Neural progenitor cell (in vitro differentiated cells): ENCODE results near the gene MYO1D. TPM values are rescaled to one million over a fixed set of nuclear protein-coding genes. Genes with fewer than 3 reads are reported as not detected.

ENCODE experiments used
- DNase-seq: peaks from one replicate; pipeline ENCODE4 v3.0.0-alpha.2; 2016; ENCODE audit warnings: low spot score
- H2AFZ ChIP-seq: fragments of 200-600 bp; sonication (generic); replicated peaks from 2 replicates; pipeline ENCODE4 v1.6.1; 2016; ENCODE audit warnings: antibody characterized with exemption
- H3F3A ChIP-seq: fragments of 200-600 bp; sonication (generic); 2 replicates; pipeline ENCODE4 v1.6.1; 2016; ENCODE audit warnings: antibody characterized with exemption, low read depth
- H3K27ac ChIP-seq: fragments of 200-600 bp; sonication (generic); 2 replicates; pipeline ENCODE4 v1.5.1; 2016; ENCODE audit warnings: mild to moderate bottlenecking
- H3K27me3 ChIP-seq: fragments of 200-600 bp; sonication (generic); 2 replicates; pipeline ENCODE4 v1.6.1; 2016; ENCODE audit warnings: mild to moderate bottlenecking, moderate library complexity
- H3K36me3 ChIP-seq: fragments of 200-600 bp; sonication (generic); 2 replicates; pipeline ENCODE4 v1.5.1; 2016
- H3K4me1 ChIP-seq: fragments of 200-600 bp; sonication (generic); 2 replicates; pipeline ENCODE4 v1.6.1; 2016; ENCODE audit warnings: mixed run types
- H3K4me2 ChIP-seq: fragments of 200-600 bp; sonication (generic); 2 replicates; pipeline ENCODE4 v1.6.1; 2016
- H3K4me3 ChIP-seq: fragments of 200-600 bp; sonication (generic); 2 replicates; pipeline ENCODE4 v1.5.1; 2016
- H3K79me2 ChIP-seq: fragments of 200-600 bp; sonication (generic); 2 replicates; pipeline ENCODE4 v1.6.1; 2016; ENCODE audit warnings: low read depth
- H3K9ac ChIP-seq: fragments of 200-600 bp; sonication (generic); 2 replicates; pipeline ENCODE4 v1.6.1; 2016
- H3K9me3 ChIP-seq: fragments of 200-600 bp; sonication (generic); 2 replicates; pipeline ENCODE4 v1.5.1; 2016; ENCODE audit warnings: low read depth
- H4K20me1 ChIP-seq: fragments of 200-600 bp; sonication (generic); 2 replicates; pipeline ENCODE4 v1.6.1; 2016; ENCODE audit warnings: low read depth
- H3K27ac Mint-ChIP-seq: 3 replicates; pipeline ENCODE4 v1.8.0; 2021; ENCODE audit warnings: mixed read lengths
- H3K27me3 Mint-ChIP-seq: 2 replicates; pipeline ENCODE4 v1.8.0; 2022; ENCODE audit warnings: low read depth, mild to moderate bottlenecking, inconsistent platforms, moderate library complexity, mixed read lengths; ENCODE audit not compliant: insufficient read depth
- H3K36me3 Mint-ChIP-seq: 3 replicates; pipeline ENCODE4 v1.8.0; 2021; ENCODE audit warnings: mixed read lengths
- H3K4me1 Mint-ChIP-seq: 3 replicates; pipeline ENCODE4 v1.8.0; 2021; ENCODE audit warnings: mixed read lengths
- H3K4me3 Mint-ChIP-seq: 3 replicates; pipeline ENCODE4 v1.8.0; 2021; ENCODE audit warnings: mild to moderate bottlenecking, moderate library complexity, mixed read lengths
- H3K9me3 Mint-ChIP-seq: 3 replicates; pipeline ENCODE4 v1.8.0; 2020; ENCODE audit warnings: mixed read lengths
- EZH2 ChIP-seq: fragments of 200-600 bp; sonication (generic); IDR thresholded peaks from 2 replicates; pipeline ENCODE4 v1.6.1; 2017; ENCODE audit warnings: antibody characterized with exemption, mild to moderate bottlenecking, moderate library complexity
- EZH2phosphoT487 ChIP-seq: fragments of 200-600 bp; sonication (generic); IDR thresholded peaks from 2 replicates; pipeline ENCODE4 v1.6.1; 2017; ENCODE audit warnings: antibody characterized with exemption
- total RNA-seq: library from RNA; depleted of rRNA; stranded (reverse); fragments of >200 nt; gene quantifications from 2 replicates; pipeline ENCODE4 v1.2.3, GENCODE V29; 2015; ENCODE audit warnings: low replicate concordance
- TF ChIP-seq, protein P1 (sequence below): fragments of 200-600 bp; sonication (generic); IDR thresholded peaks from 2 replicates; pipeline ENCODE4 v1.5.1; 2017; ENCODE audit warnings: antibody characterized with exemption, mild to moderate bottlenecking

The MYO1D gene
- total RNA-seq, 1 donor from 2014 or later, result 6.2 TPM

DNA sequence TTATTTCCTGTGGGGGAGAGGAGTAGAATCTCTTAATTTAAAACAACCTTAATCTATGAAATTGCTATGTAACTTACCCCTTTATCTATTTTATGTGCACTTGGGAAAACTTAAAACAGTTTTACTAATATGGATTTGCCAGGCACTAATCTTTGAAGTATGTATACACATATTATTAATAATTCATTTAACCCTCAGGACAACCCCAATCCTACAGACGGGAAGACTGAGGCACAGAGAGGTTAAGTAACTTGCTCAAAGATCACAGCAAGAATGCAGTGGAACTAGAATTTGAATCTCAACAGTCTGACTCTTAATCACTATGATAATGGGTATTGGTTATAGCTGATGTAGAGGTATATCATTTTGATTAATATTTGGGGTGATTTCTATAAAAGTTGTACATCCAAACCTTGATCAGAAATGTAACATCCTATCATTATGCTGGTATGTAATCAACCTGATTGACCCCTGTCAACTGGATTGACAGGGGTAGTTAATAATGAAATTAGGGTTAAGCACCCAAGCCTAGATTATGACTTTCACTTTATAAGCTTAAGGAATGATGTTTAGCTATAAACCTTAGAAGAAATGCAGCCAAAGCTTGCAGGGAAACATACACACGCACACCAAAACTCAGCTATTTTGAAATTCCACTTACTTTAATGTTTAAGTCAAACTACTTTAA is 1.6 kb downstream of the MYO1D start:
- Histone ChIP-seq H3K79me2 (peaks cover 6% of the 10 kb centered on the region), H3K27me3 (peaks cover 35% of the 10 kb centered on the region), H3K9ac (no peak overlapping the region), H4K20me1 (peaks cover 9% of the 10 kb centered on the region), H3K4me2 (peak overlapping the region; percentile 88), H3K27ac (no peak overlapping the region), H3K4me1 (peaks cover 4% of the 10 kb centered on the region), H3F3A (peaks cover 7% of the 10 kb centered on the region), H3K36me3 (no peaks in the 10 kb centered on the region), H3K4me3 (peak overlapping the region; percentile 78), H2AFZ (no peak overlapping the region), H3K9me3 (no peaks in the 10 kb centered on the region)
- TF ChIP-seq EZH2phosphoT487 (no peak), EZH2 (no peak)
- TF ChIP-seq, protein P1, sequence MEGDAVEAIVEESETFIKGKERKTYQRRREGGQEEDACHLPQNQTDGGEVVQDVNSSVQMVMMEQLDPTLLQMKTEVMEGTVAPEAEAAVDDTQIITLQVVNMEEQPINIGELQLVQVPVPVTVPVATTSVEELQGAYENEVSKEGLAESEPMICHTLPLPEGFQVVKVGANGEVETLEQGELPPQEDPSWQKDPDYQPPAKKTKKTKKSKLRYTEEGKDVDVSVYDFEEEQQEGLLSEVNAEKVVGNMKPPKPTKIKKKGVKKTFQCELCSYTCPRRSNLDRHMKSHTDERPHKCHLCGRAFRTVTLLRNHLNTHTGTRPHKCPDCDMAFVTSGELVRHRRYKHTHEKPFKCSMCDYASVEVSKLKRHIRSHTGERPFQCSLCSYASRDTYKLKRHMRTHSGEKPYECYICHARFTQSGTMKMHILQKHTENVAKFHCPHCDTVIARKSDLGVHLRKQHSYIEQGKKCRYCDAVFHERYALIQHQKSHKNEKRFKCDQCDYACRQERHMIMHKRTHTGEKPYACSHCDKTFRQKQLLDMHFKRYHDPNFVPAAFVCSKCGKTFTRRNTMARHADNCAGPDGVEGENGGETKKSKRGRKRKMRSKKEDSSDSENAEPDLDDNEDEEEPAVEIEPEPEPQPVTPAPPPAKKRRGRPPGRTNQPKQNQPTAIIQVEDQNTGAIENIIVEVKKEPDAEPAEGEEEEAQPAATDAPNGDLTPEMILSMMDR, result no peak
- Mint-ChIP-seq H3K27ac (no peak overlapping the region), H3K4me3 (peak overlapping the region; percentile 88), H3K27me3 (peaks cover 5% of the 10 kb centered on the region), H3K36me3 (no peaks in the 10 kb centered on the region), H3K9me3 (no peaks in the 10 kb centered on the region), H3K4me1 (peaks cover 8% of the 10 kb centered on the region)
- no peak for DNase-seq

DNA sequence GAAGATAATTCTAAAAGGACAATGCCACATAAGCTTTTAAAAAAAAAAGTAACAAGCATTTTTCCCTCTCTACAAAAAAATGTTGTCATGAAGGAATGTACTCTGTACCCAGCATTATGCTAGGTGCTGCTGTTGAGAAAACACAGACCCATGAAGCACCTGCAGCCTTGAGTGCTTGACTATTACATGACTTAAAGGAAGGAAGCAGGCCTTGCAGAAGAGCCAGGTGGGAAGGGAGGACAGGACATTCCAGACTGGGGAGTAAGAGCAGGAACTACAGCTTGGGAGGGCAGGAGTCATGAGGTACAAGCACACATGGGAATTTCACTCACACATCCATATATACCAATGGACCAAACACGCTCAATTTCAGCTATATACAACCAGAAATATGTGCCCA is 3.8 kb downstream of the MYO1D start:
- H3K79me2 ChIP-seq, result peaks cover 6% of the 10 kb centered on the region
- no peak for DNase-seq
- H3K4me3 Mint-ChIP-seq, result no peak overlapping the region

DNA sequence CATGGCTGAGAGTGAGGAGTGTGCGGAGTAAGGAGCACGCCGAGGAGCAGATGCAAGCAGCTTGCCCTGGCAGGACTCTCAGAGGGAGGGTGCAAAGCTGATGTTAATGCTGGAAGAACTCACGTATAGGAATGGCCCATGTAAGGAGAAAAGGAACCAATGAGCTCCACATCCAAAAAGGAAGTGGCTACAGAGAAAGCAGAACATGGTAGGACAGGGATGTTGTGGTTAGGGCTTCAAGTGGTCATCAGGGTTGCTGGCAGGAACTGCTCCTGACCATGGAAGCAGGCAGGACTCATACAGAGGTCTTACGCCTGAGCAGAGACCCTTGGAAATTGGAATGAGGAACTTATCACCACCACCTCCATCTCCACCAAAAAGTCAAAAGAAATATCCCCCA is 5.2 kb downstream of the MYO1D start:
- Histone ChIP-seq H3K4me3 (no peak overlapping the region), H3K27ac (no peak overlapping the region), H3K27me3 (peaks cover 22% of the 10 kb centered on the region), H4K20me1 (peaks cover 9% of the 10 kb centered on the region), H3K9ac (no peak overlapping the region), H2AFZ (no peak overlapping the region), H3K9me3 (no peaks in the 10 kb centered on the region), H3K79me2 (peaks cover 6% of the 10 kb centered on the region), H3F3A (peaks cover 7% of the 10 kb centered on the region), H3K36me3 (no peaks in the 10 kb centered on the region), H3K4me1 (peaks cover 4% of the 10 kb centered on the region), H3K4me2 (no peak overlapping the region)
- Mint-ChIP-seq H3K4me1 (peaks cover 3% of the 10 kb centered on the region), H3K27ac (no peak overlapping the region), H3K9me3 (no peaks in the 10 kb centered on the region), H3K27me3 (peaks cover 2% of the 10 kb centered on the region), H3K4me3 (no peak overlapping the region), H3K36me3 (no peaks in the 10 kb centered on the region)
- TF ChIP-seq, protein P1, result no peak
- TF ChIP-seq EZH2 (no peak), EZH2phosphoT487 (no peak)
- no peak for DNase-seq

More for the DNA sequence above, 3.8 kb downstream of the MYO1D start:
- Histone ChIP-seq H3K27ac (no peak overlapping the region), H3K4me3 (no peak overlapping the region), H3K9ac (no peak overlapping the region), H3K36me3 (no peaks in the 10 kb centered on the region), H3K4me2 (no peak overlapping the region), H4K20me1 (peaks cover 9% of the 10 kb centered on the region), H2AFZ (no peak overlapping the region), H3F3A (peaks cover 7% of the 10 kb centered on the region), H3K9me3 (no peaks in the 10 kb centered on the region), H3K27me3 (peaks cover 30% of the 10 kb centered on the region), H3K4me1 (peaks cover 4% of the 10 kb centered on the region)
- TF ChIP-seq EZH2 (no peak), EZH2phosphoT487 (no peak)
- TF ChIP-seq, protein P1, result no peak
- Mint-ChIP-seq H3K36me3 (no peaks in the 10 kb centered on the region), H3K27me3 (peaks cover 5% of the 10 kb centered on the region), H3K4me1 (peaks cover 8% of the 10 kb centered on the region), H3K9me3 (no peaks in the 10 kb centered on the region), H3K27ac (no peak overlapping the region)
